KMS-11 (cell line): ENCODE results near the gene SLC30A3.

ENCODE experiments used
- H2AFZ ChIP-seq: fragments of 200-600 bp; sonication (generic); 2 replicates; pipeline ENCODE4 v1.6.1; 2016; ENCODE audit warnings: antibody characterized with exemption, mixed run types, low read depth
- H3K27ac ChIP-seq: fragments of 200-600 bp; sonication (generic); 2 replicates; pipeline ENCODE4 v1.6.1; 2016; ENCODE audit warnings: mild to moderate bottlenecking, mixed run types
- H3K27me3 ChIP-seq: fragments of 200-600 bp; sonication (generic); 2 replicates; pipeline ENCODE4 v1.6.1; 2017; ENCODE audit warnings: mild to moderate bottlenecking, low read depth, mixed run types, moderate library complexity; ENCODE audit not compliant: insufficient read depth
- H3K36me3 ChIP-seq: fragments of 200-600 bp; sonication (generic); 2 replicates; pipeline ENCODE4 v1.6.1; 2017; ENCODE audit warnings: mild to moderate bottlenecking, mixed run types; ENCODE audit not compliant: insufficient read depth
- H3K4me1 ChIP-seq: fragments of 200-600 bp; sonication (generic); 2 replicates; pipeline ENCODE4 v1.6.1; 2016; ENCODE audit warnings: mild to moderate bottlenecking, low read depth, mixed run types; ENCODE audit not compliant: poor library complexity, severe bottlenecking
- H3K4me2 ChIP-seq: fragments of 200-600 bp; sonication (generic); 2 replicates; pipeline ENCODE4 v1.7.0; 2016; ENCODE audit warnings: mild to moderate bottlenecking, mixed run types
- H3K4me3 ChIP-seq: fragments of 200-600 bp; sonication (generic); IDR thresholded peaks from 2 replicates; pipeline ENCODE4 v1.6.1; 2017; ENCODE audit warnings: low read depth, low read length, mixed read lengths; ENCODE audit not compliant: insufficient read depth
- H3K79me2 ChIP-seq: fragments of 200-600 bp; sonication (generic); 2 replicates; pipeline ENCODE4 v1.6.1; 2016; ENCODE audit warnings: low read depth, mixed run types; ENCODE audit not compliant: insufficient read depth
- H3K9ac ChIP-seq: fragments of 200-600 bp; sonication (generic); 2 replicates; pipeline ENCODE4 v1.6.1; 2016; ENCODE audit warnings: mild to moderate bottlenecking, mixed run types
- H4K20me1 ChIP-seq: fragments of 200-600 bp; sonication (generic); 2 replicates; pipeline ENCODE4 v1.6.1; 2016; ENCODE audit warnings: mild to moderate bottlenecking, mixed run types; ENCODE audit not compliant: insufficient read depth
- CTCF ChIP-seq: fragments of 200-600 bp; sonication (generic); conservative IDR thresholded peaks from 2 replicates; pipeline ENCODE4 v1.6.1; 2017; ENCODE audit warnings: low read depth, mild to moderate bottlenecking, antibody characterized with exemption, low read length, moderate library complexity, mixed read lengths

The SLC30A3 gene

DNA sequence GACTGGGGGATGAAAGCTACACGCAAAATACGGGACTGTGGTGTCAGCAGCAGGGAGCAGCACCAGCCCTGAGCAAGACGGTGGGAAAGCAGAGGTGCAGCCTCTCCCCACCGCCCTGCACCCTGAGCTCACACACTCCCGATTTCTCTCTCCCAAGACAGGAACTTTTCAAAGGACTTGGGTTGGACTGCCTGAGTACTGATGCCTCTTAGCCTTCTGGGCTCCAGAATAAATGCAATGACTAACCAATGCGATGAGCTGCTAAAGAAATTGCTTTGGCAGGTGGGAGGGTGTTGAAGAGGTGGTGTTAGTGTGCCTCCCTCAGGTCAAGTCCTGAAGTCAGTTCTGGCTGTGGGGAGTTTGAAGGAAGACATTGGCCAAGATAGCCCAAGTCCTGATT lies 29.0 kb upstream of the SLC30A3 start:
- Histone ChIP-seq H3K36me3 (no peaks in the 10 kb centered on the region), H4K20me1 (no peaks in the 10 kb centered on the region), H3K79me2 (no peaks in the 10 kb centered on the region), H3K4me1 (no peaks in the 10 kb centered on the region), H3K4me2 (no peak overlapping the region), H3K9ac (no peak overlapping the region), H2AFZ (no peak overlapping the region), H3K4me3 (no peak overlapping the region), H3K27me3 (no peaks in the 10 kb centered on the region), H3K27ac (no peak overlapping the region)
- no peak for TF ChIP-seq CTCF

- no peak overlapping the region for H3K27ac ChIP-seq
- no peaks in the 10 kb centered on the region for H3K4me1 ChIP-seq
- no peak overlapping the region for H3K4me3 ChIP-seq
- no peak for TF ChIP-seq CTCF
- no peaks in the 10 kb centered on the region for H3K79me2 ChIP-seq
- H3K9ac ChIP-seq: no peak overlapping the region
- no peak overlapping the region for H2AFZ ChIP-seq
- no peak overlapping the region for H3K4me2 ChIP-seq
- no peaks in the 10 kb centered on the region for H4K20me1 ChIP-seq
- no peaks in the 10 kb centered on the region for H3K27me3 ChIP-seq
- no peaks in the 10 kb centered on the region for H3K36me3 ChIP-seq
These were observed 27.7 kb upstream of the SLC30A3 start for GRCh38 chr2:27290549-27290948.

- no peak overlapping the region for H3K4me3 ChIP-seq
- H3K9ac ChIP-seq: no peak overlapping the region
- H4K20me1 ChIP-seq: no peaks in the 10 kb centered on the region
- no peaks in the 10 kb centered on the region for H3K79me2 ChIP-seq
- no peak overlapping the region for H2AFZ ChIP-seq
- no peaks in the 10 kb centered on the region for H3K27me3 ChIP-seq
- TF ChIP-seq CTCF: no peak
- H3K27ac ChIP-seq: no peak overlapping the region
- no peak overlapping the region for H3K4me2 ChIP-seq
- H3K4me1 ChIP-seq: no peaks in the 10 kb centered on the region
- H3K36me3 ChIP-seq: no peaks in the 10 kb centered on the region
These were observed 25.8 kb upstream of the SLC30A3 start for GRCh38 chr2:27288610-27289009.

- Histone ChIP-seq H3K27me3 (no peaks in the 10 kb centered on the region), H3K4me3 (no peak overlapping the region), H3K4me1 (no peaks in the 10 kb centered on the region), H3K79me2 (no peaks in the 10 kb centered on the region), H3K9ac (no peak overlapping the region), H3K36me3 (no peaks in the 10 kb centered on the region), H2AFZ (no peak overlapping the region), H3K27ac (no peak overlapping the region), H3K4me2 (no peak overlapping the region), H4K20me1 (no peaks in the 10 kb centered on the region)
- TF ChIP-seq CTCF: no peak
These were observed 22.6 kb upstream of the SLC30A3 start for GRCh38 chr2:27285481-27285880.

- Histone ChIP-seq H3K4me3 (no peak overlapping the region), H3K36me3 (no peaks in the 10 kb centered on the region), H3K79me2 (no peaks in the 10 kb centered on the region), H3K27ac (no peak overlapping the region), H4K20me1 (no peaks in the 10 kb centered on the region), H3K4me2 (no peak overlapping the region), H2AFZ (no peak overlapping the region), H3K4me1 (peaks cover 2% of the 10 kb centered on the region), H3K9ac (no peak overlapping the region), H3K27me3 (no peaks in the 10 kb centered on the region)
- TF ChIP-seq CTCF: no peak
These were observed 22.1 kb upstream of the SLC30A3 start for GRCh38 chr2:27284996-27285395.
